NK-92 (cell line): ENCODE data around the gene SH2B3.
"Not testable (repeated sequence)": the region's sequence is repeated elsewhere in the genome, so short reads cannot be mapped to it uniquely, and the experiment has no call there.

Experiments used
- DNase-seq: peaks from one replicate; lab custom pipeline; 2025; ENCODE audit not compliant: unreplicated experiment; lab: John Stamatoyannopoulos, UW

SH2B3 gene

DNA sequence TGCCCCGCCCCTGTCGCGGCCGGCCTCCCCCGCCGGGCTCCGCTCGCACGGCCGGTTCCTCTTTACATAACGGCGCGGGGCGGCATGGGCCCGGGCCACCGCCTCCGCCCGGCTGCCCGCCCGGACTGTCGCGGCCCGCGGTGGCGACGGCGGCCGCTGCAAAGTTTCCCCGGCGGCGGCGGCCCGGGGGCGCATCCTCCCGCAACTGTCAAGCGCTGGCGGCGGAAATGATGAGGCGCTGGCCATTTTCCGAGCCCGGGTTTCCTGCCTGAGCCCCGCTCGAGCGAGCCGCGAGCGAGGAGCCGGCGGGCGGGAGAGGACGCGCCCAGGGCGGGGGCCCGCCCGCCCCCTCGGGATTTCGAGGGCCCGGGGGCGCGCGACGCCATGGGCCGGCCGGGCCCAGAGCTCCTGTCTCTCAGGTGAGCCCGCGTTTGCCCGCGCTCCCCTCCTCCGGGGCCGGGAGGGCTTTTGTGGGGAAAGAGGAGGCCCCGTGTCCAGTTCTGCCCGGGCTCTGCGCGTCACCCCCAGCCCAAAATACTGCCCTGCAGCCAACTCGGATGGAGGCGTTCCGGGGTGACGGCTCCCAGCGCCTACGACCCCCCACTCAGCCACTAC is at the start of gene SH2B3:
TSS of gene SH2B3 (plus strand) at position 65 of the 615 bp plus-strand sequence. CDS start 12,223 bp downstream, outside the sequence.
- DNase-seq = no peak

DNA sequence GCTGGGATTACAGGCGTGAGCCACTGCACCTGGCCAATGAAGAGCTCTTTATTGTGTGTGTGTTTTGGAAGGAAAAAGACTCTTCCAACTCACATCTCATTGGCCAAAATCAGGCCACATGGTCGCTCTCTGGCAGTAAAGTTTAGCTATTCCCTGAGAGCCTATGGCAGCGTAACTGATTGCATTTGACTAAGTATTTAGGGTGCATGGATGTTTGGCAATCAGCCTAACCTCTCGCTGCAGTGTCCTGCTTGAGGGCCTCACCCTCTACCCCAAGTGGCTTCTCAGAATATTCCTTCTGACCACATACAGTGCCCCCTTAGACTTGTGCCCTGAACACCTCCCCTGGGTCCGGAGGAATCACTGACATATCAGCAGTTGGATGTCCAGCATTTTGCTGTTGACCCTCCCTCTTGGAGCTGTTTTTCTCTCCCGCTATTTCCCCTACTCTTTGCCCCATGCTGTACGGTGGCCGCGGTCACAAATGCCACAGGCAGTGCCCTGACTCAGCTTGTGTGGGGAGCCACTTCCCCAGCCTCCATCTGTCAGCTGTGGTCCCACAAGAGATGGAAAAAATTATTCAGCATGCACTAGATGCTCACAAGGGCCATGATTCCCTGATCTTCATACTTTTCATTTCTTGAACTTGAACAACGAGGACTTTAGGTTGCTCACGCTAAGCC is 46.4 kb upstream of the SH2B3 start:
- no peak for DNase-seq

DNA sequence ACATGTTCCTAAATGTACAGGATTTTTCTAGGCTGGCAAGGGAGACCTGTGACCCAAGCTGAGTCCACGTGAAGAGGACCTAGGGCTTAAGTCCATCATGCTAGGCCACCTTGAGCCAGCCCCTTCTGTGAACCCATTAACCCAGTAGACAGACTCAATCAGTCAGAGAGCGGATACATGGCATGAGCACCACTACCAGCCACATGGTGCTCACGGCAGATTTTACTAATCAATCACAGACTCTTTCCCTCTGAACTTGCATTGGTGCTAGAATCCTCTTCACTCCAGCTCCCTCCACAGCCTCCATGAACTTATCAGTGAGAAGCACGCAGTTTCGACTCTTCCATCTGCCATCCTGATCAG is 45.8 kb upstream of the SH2B3 start:
- no peak for DNase-seq

DNA sequence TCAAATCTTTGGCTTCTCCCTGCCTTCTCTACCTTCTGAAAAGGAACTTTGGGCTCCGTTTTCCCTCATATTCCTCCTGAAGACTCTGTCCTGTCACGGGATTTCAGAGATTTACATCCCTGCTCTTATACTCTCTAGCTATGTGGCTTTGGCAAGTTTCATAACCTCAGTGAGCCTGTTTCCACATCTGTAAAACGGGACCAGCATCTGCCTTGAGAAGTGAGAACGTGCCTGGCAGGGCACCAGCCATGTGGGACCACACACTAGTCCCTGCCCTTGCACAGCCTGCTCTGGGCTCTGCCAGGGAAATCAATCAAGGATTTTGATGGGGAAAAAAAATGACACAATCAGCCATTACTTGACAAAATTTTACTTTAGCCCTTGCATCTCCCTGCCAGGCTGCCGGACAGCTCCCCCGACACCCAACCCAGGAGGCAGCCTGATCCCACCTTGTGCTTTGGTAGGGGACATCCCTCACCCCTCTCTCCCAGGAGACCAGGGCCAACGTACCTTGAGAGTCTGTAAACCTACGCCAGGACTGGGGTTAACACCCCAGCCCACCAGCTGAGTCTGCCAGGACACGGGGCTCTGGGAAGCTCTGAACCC is 45.3 kb upstream of the SH2B3 start:
- no peak for DNase-seq

DNA sequence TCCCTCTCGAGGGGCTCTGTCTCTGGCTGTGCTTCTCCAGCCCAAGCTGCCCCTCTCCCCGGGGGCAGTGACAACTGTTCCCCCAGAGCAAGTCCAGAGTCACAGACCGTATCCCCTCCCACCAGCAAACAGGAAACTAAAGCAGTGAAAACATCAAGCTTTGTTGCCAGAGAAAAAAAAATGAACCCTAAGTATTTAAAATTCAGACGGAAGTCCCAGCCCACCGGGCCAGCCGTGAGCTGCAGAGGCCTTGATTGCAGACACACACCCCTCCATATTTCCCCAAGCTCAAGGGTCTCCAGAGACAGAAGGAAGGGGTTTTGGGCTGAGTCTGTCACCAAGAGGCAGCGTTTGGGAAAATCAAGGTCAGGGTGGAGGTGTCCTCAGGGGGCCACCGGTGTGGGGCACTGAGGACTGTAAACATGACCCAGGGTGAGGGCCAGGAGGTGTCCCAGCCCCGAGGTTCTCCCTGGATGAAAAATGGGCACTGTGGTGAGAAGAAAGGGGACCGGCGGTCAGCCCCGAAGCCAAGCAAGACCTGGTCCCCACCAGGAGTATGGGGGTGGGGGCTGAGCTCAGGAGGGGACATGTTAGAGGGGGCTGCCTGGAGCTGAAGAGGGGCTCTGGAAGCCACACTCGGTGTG is 44.5 kb upstream of the SH2B3 start:
- no peak for DNase-seq

DNA sequence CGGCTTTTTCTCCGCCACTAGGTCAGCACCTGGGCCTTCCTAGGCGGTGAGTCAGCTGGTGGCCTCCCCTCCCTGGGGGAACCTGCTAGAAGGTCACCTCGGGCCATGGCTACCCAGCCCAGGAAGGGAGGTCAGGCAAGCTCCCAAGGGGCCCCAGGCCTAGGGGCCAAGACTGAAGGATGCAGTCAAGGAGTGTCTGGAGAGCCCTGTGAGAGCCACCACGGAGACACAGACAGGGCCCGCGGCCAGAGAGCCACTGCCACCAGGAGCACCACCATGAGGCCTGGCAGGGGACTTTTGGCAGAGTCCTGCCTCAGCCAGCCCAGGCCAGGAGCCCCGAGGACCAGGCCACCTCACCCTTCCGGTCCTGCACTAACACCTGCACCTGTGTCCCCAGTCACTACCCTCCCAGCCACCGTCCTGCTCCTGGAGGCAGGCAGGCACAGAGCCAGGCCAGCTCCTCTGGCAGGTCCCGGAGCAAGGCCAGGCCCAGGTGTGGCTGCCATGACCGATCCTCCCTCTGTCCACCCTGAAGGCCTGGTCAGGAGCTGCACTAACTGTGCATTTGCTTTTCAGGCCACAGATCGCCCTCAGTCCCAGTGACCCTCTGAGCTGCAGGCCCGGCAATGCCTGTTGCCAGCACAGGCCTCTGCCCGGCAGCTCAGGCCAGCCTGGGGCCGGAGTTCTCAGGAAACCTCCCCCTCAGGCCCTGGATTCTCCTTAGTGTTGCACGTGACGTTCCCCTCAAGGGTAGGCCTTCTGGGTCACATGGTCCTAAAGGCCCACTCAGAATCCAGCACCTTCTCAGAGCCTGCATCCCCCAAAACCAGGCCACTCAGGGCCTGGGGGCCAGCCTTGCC is 43.8 kb upstream of the SH2B3 start:
- no peak for DNase-seq

DNA sequence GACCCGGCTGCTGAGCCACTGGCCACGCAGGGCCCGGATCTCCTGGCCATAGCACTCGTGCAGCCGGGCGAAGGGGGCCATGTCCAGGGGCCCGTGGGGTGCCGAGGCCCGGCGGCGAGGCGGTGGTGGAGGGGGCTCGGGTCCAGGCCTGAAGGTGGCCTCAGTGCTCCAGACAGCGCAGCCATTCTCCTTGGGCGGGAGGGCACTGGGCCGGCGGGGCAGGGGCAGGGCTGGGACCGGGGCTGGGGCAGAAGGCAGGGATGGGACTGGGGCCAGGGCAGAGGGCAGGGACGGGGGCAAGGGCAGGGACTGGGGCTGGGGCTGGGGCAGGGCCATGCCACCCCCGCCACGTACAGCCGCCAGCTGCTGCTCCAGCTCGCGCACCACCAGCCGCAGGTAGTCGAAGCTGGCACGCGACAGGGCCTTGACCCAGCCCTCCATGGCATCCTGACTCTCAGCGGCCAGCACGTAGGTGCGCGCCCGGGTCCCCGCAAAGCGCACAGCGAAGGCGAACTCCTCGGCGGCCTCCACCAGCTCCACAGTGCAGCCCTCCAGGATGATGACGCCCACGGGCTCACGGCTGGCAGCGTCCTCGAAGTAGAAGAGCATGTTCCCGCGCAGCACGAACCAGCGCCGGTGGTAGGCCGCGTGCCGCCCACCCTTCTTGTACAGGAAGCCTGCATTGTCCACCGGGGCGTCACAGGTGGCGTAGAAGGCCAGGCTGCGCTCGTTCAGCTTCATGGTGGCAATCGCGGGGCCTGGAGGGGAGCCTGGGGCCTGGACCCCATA is 42.8 kb upstream of the SH2B3 start:
- no peak for DNase-seq

DNA sequence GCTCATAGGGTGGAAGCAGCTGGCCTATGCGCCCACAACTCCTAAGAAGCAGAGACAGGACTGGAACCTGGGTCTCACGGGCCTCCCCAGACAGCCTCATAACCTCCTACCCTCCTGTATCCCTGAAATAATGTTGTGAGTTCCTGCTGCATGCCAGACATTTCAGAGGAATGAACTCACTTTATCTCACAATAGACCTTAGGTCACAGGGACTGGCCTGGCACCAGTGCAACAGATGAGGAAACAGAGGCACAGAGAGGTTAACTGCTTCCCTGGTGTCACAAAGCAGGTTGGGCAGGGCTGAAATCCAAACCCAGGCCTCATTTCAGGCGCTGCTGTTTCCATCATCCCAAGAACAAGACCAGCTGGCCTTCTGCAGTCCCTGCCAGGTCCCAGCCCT is 42.1 kb upstream of the SH2B3 start:
- no peak for DNase-seq

DNA sequence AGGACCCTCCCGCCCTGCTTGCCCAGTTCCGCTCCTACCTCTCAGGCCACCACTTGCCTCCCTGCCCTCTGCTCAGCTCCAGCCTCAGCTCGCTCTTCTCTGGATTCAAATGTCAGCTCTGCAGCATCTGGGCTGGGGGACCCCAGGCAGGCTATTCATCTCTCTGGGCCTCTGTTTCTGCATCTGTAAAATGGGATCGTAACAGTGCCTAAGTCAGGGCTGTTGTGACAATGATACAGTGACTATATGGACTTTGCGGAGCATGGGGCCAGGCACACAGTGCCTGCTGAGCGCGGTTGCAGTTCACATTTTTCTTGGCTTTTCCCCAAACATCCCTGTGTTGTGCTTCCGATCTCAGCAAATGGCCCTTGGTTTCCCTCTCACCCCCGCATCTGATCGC is 39.6 kb upstream of the SH2B3 start:
- DNase-seq = no peak

DNA sequence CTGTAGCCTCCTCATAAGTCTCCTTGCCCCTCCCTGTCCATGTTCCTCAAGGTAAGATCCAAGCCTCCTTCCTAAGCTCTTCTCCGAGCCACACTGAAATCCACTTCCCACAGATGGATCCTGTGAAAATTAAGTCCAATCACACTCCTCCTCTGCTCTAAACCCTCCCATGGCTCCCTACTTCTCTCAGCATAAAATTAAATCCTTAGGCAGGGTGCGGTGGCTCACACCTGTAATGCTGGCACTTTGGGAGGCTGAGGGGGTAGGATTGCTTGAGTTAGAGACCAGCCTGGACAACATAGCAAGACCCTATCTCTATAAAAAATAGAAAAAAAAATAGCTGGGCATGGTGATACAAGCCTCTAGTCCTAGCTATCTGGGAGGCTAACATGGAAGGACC is 39.1 kb upstream of the SH2B3 start:
- DNase-seq = no peak

DNA sequence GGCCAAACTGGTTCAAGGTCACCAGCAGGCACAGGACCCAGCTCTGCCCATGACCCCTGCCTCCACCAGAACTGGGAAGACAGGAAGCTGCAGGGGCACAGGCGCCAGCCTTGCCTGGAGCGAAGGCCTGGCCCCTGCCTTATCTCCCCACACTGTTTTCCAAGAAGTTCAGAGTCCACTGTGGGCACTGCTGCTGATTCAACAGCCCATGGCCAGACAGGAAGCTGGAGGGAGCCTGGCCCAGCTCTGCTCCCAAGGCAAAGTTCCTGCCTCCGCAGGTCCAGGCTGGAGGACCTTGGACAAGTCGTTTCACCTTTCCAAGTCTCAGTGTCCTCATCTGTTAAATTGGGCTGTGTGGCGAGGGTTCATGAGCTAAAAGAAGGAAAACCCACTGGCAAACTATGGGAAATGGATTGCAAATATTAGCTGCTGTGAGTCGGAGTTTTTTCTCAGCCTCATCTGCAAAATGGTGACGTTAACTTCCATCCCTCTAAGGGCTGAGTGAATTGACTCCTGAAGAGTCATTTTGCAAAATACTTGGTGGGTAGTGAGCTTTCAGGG is 38.0 kb upstream of the SH2B3 start:
- no peak for DNase-seq

DNA sequence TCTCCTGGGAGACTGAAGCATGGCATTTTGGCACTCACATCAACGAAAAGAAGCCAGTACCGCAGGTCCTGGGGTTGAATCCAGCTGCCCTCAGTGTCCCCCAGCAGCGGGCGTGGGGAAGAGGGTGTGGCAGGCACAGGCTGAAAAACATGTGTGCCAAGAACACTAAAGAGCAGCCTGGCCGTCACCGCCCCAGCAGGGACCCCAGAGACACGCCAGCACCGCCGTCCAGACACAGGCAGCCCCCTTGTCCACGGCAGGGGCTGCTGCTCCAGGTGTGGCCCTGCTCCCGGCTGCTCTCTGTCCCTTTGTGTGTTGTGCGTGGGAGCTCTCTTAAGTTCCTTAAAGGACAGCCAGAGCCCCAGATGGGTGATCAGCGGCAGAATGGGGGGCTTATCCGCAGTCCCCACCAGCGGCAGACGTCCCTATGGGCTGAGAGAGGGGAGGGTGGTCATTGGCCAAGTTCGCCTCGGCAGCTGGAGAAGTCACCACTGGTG is 37.4 kb upstream of the SH2B3 start:
- DNase-seq = no peak

DNA sequence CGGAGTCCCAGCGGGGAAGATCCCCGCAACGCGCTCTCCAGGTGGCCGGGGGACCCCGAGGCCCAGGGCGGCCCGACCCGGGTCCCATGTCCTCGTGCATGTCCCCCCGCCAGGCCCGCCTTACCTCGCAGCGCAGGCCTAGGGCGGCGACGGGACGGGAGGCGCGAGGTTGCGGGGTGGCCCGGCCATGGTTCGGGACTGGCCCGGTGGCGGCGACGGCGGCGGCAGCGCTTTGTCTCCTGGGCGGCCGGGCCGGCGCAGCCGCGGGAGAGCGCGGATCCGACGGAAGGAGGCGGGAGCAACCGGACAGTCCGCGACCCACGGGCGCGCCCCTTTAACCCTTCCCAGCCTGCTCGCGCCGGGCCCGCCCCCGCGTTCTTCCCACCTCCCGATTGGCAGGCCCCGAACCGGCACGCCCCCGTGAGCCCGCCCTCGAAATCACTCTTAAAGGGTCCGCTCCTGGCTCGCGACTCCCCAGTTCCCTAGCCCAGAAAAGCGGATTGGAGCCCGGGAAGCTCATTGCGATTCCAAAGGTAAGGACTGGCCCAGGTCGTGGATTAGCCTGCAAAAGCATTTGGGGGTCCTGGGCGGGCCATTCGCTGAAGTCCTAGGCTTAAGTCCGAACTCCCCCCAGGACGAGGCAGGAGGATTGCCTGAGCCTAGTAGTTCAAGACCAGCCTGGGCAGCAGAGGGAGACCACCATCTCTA is 36.8 kb upstream of the SH2B3 start, which contains the start of gene PHETA1:
TSS of gene PHETA1 (minus strand) at position 308 of the 708 bp plus-strand sequence. CDS start 5,668 bp downstream, outside the sequence.
- DNase-seq = no peak

DNA sequence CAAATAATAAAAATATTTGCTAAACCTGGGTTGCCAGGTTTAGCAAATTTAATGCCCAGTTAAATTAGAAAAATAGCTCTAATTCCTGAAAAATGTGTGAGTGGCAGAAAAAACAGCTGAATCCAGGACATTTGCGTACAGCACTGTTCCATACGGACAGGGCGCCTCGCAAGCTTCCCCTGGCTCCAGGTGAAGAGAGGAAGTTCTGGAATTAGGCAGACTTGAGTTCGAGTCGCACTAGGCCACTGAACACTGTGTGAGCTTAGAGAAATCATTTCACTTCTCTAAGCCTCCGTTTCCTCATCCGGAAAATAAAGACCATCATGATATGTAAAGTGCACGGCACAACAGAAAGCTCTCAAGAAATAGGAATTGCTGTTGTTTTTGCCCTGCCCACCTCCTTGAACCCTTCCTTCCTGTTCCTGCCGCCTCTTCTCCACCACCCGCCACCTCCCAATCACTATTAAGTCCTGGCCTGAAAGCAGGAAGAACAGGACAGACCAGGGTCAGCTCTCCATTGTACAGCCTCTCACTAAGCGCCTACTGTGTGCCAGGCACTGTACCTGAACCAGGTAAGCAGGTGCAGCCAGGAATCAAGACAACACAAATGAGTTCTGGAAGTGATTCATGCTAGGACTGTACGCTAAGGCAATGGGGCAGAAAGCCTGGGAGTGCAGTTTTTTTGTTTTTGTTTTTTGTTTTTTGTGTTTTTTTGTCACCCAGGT is 36.1 kb upstream of the SH2B3 start:
- DNase-seq = no peak

DNA sequence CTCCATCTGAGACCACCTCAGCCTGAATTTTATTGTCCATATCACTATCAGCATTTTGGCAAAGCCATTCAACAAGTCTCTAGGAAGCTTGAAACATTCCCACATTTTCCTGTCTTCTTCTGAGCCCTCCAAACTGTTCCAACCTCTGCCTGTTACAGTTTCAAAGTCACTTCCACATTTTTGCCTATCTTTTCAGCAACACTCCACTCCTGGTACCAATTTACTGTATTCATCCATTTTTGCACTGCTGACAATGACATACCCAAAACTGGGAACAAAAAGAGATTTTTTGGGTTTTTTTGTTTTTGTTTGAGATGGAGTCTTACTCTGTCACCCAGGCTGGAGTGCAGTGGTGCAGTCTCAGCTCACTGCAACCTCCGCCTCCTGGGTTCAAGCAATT is 32.5 kb upstream of the SH2B3 start:
- DNase-seq = not testable (repeated sequence)

DNA sequence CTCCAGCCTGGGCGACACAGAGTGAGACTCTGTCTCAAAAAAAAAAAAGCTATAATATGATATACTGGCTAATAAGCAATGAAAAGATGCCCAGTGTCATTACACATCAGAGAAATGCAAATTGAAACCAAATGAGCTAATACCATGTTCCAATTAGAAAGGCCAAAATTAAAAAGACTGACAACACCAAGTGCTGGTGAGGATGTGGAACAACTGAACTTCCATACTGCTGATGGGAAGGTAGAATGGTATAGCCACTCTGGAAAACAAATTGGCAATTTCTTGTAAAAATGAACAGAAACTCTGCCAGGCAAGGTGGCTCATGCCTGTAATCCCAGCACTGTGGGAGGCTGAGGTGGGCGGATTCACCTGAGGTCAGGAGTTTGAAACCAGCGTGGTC is 28.3 kb upstream of the SH2B3 start:
- no peak for DNase-seq

DNA sequence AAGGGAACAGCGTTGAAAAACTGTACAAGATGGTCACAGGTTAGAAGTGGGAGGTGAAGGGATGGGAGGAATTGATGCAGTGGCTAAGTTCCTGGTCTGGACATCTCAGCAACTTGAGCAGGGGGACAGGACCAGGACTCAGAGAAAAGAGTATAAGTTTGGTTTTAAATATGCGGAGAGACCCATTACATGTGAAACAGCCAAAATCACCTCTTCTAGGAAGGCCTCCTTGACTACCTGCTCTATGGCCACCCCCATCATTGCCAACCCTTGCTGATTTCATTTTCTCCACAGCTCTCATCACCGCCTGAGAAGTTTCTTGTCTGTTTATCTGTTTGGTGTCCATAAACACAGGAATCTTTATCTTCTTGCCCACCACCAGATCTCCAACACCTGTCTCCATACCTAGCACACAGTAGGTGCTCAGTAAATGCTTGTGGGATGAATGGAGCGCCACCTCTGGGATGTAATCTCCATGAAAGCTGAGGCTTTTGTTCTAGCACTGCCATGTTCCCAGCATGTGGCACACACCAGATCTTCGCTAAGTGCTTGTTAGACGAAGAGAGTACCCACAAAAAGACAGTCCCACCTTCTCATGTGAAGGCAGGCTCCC is 25.7 kb upstream of the SH2B3 start:
- DNase-seq = no peak

DNA sequence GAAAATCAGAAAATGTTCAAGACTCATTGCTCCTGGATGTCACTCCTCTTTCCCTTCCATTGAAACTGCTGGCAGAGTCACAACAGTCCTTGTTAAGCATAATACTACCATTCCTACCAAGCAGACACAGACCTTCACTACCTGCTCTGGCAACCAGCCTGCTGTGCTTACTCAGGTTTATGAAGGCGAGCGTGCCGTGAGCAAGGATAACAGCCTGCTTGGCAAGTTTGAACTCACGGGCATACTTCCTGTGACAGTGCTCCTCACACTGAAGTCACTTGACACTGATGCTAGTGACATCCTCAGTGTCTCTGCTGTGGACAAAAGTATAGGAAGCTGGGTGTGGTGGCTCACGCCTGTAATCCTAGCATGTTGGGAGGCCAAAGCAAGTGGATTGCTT is 21.1 kb upstream of the SH2B3 start:
- DNase-seq = no peak
